Astrocyte (in vitro differentiated cells and primary cell): ENCODE results near the gene FUT1. TPM values are rescaled to one million over a fixed set of nuclear protein-coding genes. Genes with fewer than 3 reads are reported as not detected.

Source experiments
- DNase-seq: peaks from one replicate; pipeline ENCODE4 v3.0.0-alpha.2; 2010; ENCODE audit warnings: low read depth
- FAIRE-seq: peaks from 2 replicates; lab custom pipeline; 2011; peaks lifted over from hg19 to GRCh38; lab: Jason Lieb, UNC
- H2AFZ ChIP-seq: 2 replicates; pipeline ENCODE4 v1.6.0; 2012; ENCODE audit warnings: low read depth, low read length, inconsistent platforms
- H3K27ac ChIP-seq: 2 replicates; pipeline ENCODE4 v1.5.1; 2011; ENCODE audit warnings: low read depth, low read length, inconsistent platforms
- H3K27me3 ChIP-seq: 2 replicates; pipeline ENCODE4 v1.6.0; 2011; ENCODE audit warnings: low read length, inconsistent platforms; ENCODE audit not compliant: insufficient read depth
- H3K36me3 ChIP-seq: 2 replicates; pipeline ENCODE4 v1.5.1; 2011; ENCODE audit warnings: low read length, inconsistent platforms; ENCODE audit not compliant: insufficient read depth
- H3K4me1 ChIP-seq: 2 replicates; pipeline ENCODE4 v1.5.1; 2011; ENCODE audit warnings: low read length, inconsistent platforms; ENCODE audit not compliant: insufficient read depth
- H3K4me2 ChIP-seq: 2 replicates; pipeline ENCODE4 v1.6.0; 2012; ENCODE audit warnings: low read length, inconsistent platforms
- H3K4me3 ChIP-seq: 2 replicates; pipeline ENCODE4 v1.5.1; 2011; ENCODE audit warnings: low read depth, mild to moderate bottlenecking, low read length, inconsistent platforms; ENCODE audit not compliant: insufficient read depth
- H3K79me2 ChIP-seq: 2 replicates; pipeline ENCODE4 v1.6.0; 2012; ENCODE audit warnings: mild to moderate bottlenecking, low read length, inconsistent platforms; ENCODE audit not compliant: insufficient read depth
- H3K9ac ChIP-seq: 2 replicates; pipeline ENCODE4 v1.6.0; 2012; ENCODE audit warnings: mild to moderate bottlenecking, low read length, inconsistent platforms
- H3K9me3 ChIP-seq: 2 replicates; pipeline ENCODE4 v1.5.1; 2012; ENCODE audit warnings: low read depth, mild to moderate bottlenecking, low read length, inconsistent platforms; ENCODE audit not compliant: insufficient read depth
- H4K20me1 ChIP-seq: 2 replicates; pipeline ENCODE4 v1.6.0; 2012; ENCODE audit warnings: low read length, inconsistent platforms; ENCODE audit not compliant: insufficient read depth
- H3K27ac Mint-ChIP-seq: one replicate; pipeline ENCODE4 v1.8.0; 2021; ENCODE audit warnings: mild to moderate bottlenecking, mixed read lengths; ENCODE audit not compliant: unreplicated experiment
- H3K27me3 Mint-ChIP-seq: one replicate; pipeline ENCODE4 v1.8.0; 2021; ENCODE audit warnings: low read depth, mixed read lengths; ENCODE audit not compliant: unreplicated experiment
- H3K36me3 Mint-ChIP-seq: one replicate; pipeline ENCODE4 v1.8.0; 2021; ENCODE audit warnings: low read depth, mixed read lengths; ENCODE audit not compliant: unreplicated experiment
- H3K4me1 Mint-ChIP-seq: one replicate; pipeline ENCODE4 v1.8.0; 2021; ENCODE audit warnings: low read depth, mixed read lengths; ENCODE audit not compliant: unreplicated experiment
- H3K4me3 Mint-ChIP-seq: one replicate; pipeline ENCODE4 v1.8.0; 2021; ENCODE audit warnings: mild to moderate bottlenecking, moderate library complexity, mixed read lengths; ENCODE audit not compliant: unreplicated experiment
- H3K9me3 Mint-ChIP-seq: one replicate; pipeline ENCODE4 v1.8.0; 2021; ENCODE audit warnings: mild to moderate bottlenecking, mixed read lengths; ENCODE audit not compliant: unreplicated experiment
- CTCF ChIP-seq: IDR thresholded peaks from 2 replicates; pipeline ENCODE4 v1.5.1; 2011; ENCODE audit warnings: low read depth, mild to moderate bottlenecking, inconsistent platforms, low read length, moderate library complexity; ENCODE audit not compliant: insufficient read depth
- EZH2 ChIP-seq: IDR thresholded peaks from 2 replicates; pipeline ENCODE4 v1.6.1; 2012; ENCODE audit warnings: mild to moderate bottlenecking, low read length, inconsistent platforms; ENCODE audit not compliant: insufficient read depth
- total RNA-seq: library from RNA; stranded (reverse); gene quantifications from 2 replicates; pipeline ENCODE4 v1.2.1, GENCODE V29; 2021

Gene FUT1
- total RNA-seq, 1 donor from 2014 or later: 0.91 TPM

- TF ChIP-seq EZH2: no peak
- TF ChIP-seq CTCF: no peak
- Mint-ChIP-seq H3K4me1 (no peaks in the 10 kb centered on the region), H3K27ac (peak overlapping the region; percentile 96), H3K36me3 (peaks cover 1% of the 10 kb centered on the region), H3K27me3 (no peaks in the 10 kb centered on the region), H3K9me3 (no peaks in the 10 kb centered on the region), H3K4me3 (peak overlapping the region; percentile 85)
- no peaks in the 10 kb centered on the region for H4K20me1 ChIP-seq
- H3K27me3 ChIP-seq: no peaks in the 10 kb centered on the region
- H3K4me1 ChIP-seq: peaks cover 12% of the 10 kb centered on the region
- H3K36me3 ChIP-seq: no peaks in the 10 kb centered on the region
- H3K27ac ChIP-seq: no peak overlapping the region
- DNase-seq (no peak), FAIRE-seq (no peak)
- H3K79me2 ChIP-seq: no peaks in the 10 kb centered on the region
- H3K4me3 ChIP-seq: no peak overlapping the region
- no peak overlapping the region for H3K4me2 ChIP-seq
- peak overlapping the region; percentile 83 for H3K9ac ChIP-seq
- no peaks in the 10 kb centered on the region for H3K9me3 ChIP-seq
- H2AFZ ChIP-seq: no peak overlapping the region
Measured at GRCh38 chr19:48795685-48796070, 43.2 kb upstream of the FUT1 start.

GRCh38 chr19:48795055-48795684 is 42.7 kb upstream of the FUT1 start:
- no peaks in the 10 kb centered on the region for H4K20me1 ChIP-seq
- no peaks in the 10 kb centered on the region for H3K27me3 Mint-ChIP-seq
- H3K4me3 Mint-ChIP-seq: peak overlapping the region; percentile 85
- H3K4me1 Mint-ChIP-seq: no peaks in the 10 kb centered on the region
- peaks cover 12% of the 10 kb centered on the region for H3K4me1 ChIP-seq
- peak overlapping the region; percentile 85 for H3K4me2 ChIP-seq
- H3K79me2 ChIP-seq: no peaks in the 10 kb centered on the region
- peaks cover 1% of the 10 kb centered on the region for H3K36me3 Mint-ChIP-seq
- no peaks in the 10 kb centered on the region for H3K9me3 ChIP-seq
- H3K27ac Mint-ChIP-seq: peak overlapping the region; percentile 96
- no peaks in the 10 kb centered on the region for H3K9me3 Mint-ChIP-seq
- H3K9ac ChIP-seq: peak overlapping the region; percentile 83
- H3K36me3 ChIP-seq: no peaks in the 10 kb centered on the region
- TF ChIP-seq EZH2 (no peak), CTCF (peak; percentile 82)
- H3K27me3 ChIP-seq: no peaks in the 10 kb centered on the region
- FAIRE-seq (peak; percentile 94), DNase-seq (peak; percentile 90)
- peak overlapping the region; percentile 65 for H3K27ac ChIP-seq
- peak overlapping the region; percentile 60 for H3K4me3 ChIP-seq
- H2AFZ ChIP-seq: peak overlapping the region; percentile 93

GRCh38 chr19:48794291-48794690 is 41.9 kb upstream of the FUT1 start:
- Histone ChIP-seq H2AFZ (no peak overlapping the region), H3K36me3 (no peaks in the 10 kb centered on the region), H3K9me3 (no peaks in the 10 kb centered on the region), H3K79me2 (no peaks in the 10 kb centered on the region), H3K27ac (no peak overlapping the region), H3K27me3 (no peaks in the 10 kb centered on the region), H4K20me1 (no peaks in the 10 kb centered on the region), H3K4me2 (peak overlapping the region; percentile 85), H3K4me1 (peaks cover 11% of the 10 kb centered on the region), H3K9ac (peak overlapping the region; percentile 83), H3K4me3 (no peak overlapping the region)
- H3K36me3 Mint-ChIP-seq: peaks cover 1% of the 10 kb centered on the region
- no peaks in the 10 kb centered on the region for H3K27me3 Mint-ChIP-seq
- peak overlapping the region; percentile 85 for H3K4me3 Mint-ChIP-seq
- no peaks in the 10 kb centered on the region for H3K4me1 Mint-ChIP-seq
- H3K27ac Mint-ChIP-seq: peak overlapping the region; percentile 96
- TF ChIP-seq EZH2 (no peak), CTCF (no peak)
- DNase-seq (no peak), FAIRE-seq (no peak)
- no peaks in the 10 kb centered on the region for H3K9me3 Mint-ChIP-seq
